Natural killer cell (primary cell): Measurements from ENCODE around the gene S100B. TPM values are rescaled to one million over a fixed set of nuclear protein-coding genes. Genes with fewer than 3 reads are reported as not detected.

Experiments
- ATAC-seq, 3 donors: fragments of 150-1000 bp in 2 of 3; fragments of 200-7000 bp in 1 of 3; cut with Tn5 transposase; 1 replicate in 1 of 3; 2 replicates in 2 of 3; pipeline ENCODE4 v1.10.0; 2021; ENCODE audit warnings: mild to moderate bottlenecking in 2 of 3, moderate library complexity in 2 of 3
- DNase-seq, 2 donors: peaks; one replicate each; pipeline versions ENCODE4 v3.0.0 to v3.0.0-alpha.2; 2013 to 2021; ENCODE audit warnings: mixed read lengths in 1 of 2
- H3K27ac ChIP-seq: one replicate; pipeline ENCODE4 v1.5.1; 2013; ENCODE audit warnings: mild to moderate bottlenecking, low read length
- H3K27me3 ChIP-seq: one replicate; pipeline ENCODE4 v1.6.1; 2013; ENCODE audit warnings: low read length; ENCODE audit not compliant: control insufficient read depth, insufficient read depth
- H3K36me3 ChIP-seq: one replicate; pipeline ENCODE4 v1.6.1; 2013; ENCODE audit warnings: low read length; ENCODE audit not compliant: control insufficient read depth, insufficient read depth
- H3K4me1 ChIP-seq: one replicate; pipeline ENCODE4 v1.6.1; 2013; ENCODE audit warnings: low read length; ENCODE audit not compliant: control insufficient read depth, insufficient read depth
- H3K4me3 ChIP-seq: one replicate; pipeline ENCODE4 v1.5.1; 2013; ENCODE audit warnings: low read length
- H3K9me3 ChIP-seq: one replicate; pipeline ENCODE4 v1.6.1; 2013; ENCODE audit warnings: low read length; ENCODE audit not compliant: control insufficient read depth, insufficient read depth
- H3K27ac Mint-ChIP-seq, 2 donors: one replicate each; pipeline ENCODE4 v1.8.0; 2022; ENCODE audit warnings: mild to moderate bottlenecking in 2 of 2, mixed read lengths in 2 of 2, moderate library complexity in 1 of 2
- H3K27me3 Mint-ChIP-seq, 2 donors: one replicate each; pipeline ENCODE4 v1.8.0; 2022; ENCODE audit warnings: low read depth in 2 of 2, mixed read lengths in 2 of 2
- H3K36me3 Mint-ChIP-seq: one replicate; pipeline ENCODE4 v1.8.0; 2022; ENCODE audit warnings: mixed read lengths
- H3K4me1 Mint-ChIP-seq, 2 donors: one replicate each; pipeline ENCODE4 v1.8.0; 2022; ENCODE audit warnings: mixed read lengths in 2 of 2
- H3K4me3 Mint-ChIP-seq: one replicate; pipeline ENCODE4 v1.8.0; 2022; ENCODE audit warnings: mild to moderate bottlenecking, moderate library complexity, mixed read lengths
- H3K9me3 Mint-ChIP-seq, 2 donors: one replicate each; pipeline ENCODE4 v1.8.0; 2022; ENCODE audit warnings: mixed read lengths in 2 of 2
- CTCF ChIP-seq: fragments of 200-600 bp; IDR thresholded peaks from one replicate; pipeline ENCODE4 v1.8.0; 2022; ENCODE audit warnings: antibody characterized with exemption
- WGBS: methylation state at CpG from one replicate; pipeline ENCODE4 v1.1.7; 2013; ENCODE audit warnings: missing lambda C conversion rate; ENCODE audit not compliant: insufficient coverage; 5-methylcytosine and 5-hydroxymethylcytosine counted together
- intact Hi-C: fragments of 100-400 bp; cut with micrococcal nuclease; formaldehyde crosslinking; loops from one replicate; pipeline ENCODE4 v1.14.2; 2022
- total RNA-seq, 4 donors: library from RNA; stranded (reverse); fragments of 120-200 nt in 1 of 4; gene quantifications; one replicate each; pipeline versions ENCODE4 v1.2.3 to v1.2.4, GENCODE V29; 2013 to 2022

The S100B gene
- total RNA-seq, 3 donors from 2014 or later (not counting 1 experiment from before 2014, with no cell fraction given), result 4.0 to 58.9 TPM; not detected in 1

GRCh38 chr21:46608672-46609111 is 3.8 kb upstream of the S100B start:
- 73% methylated on average over 2 of the region's 3 CpGs for WGBS
- DNase-seq (no peak), ATAC-seq (no peak)
- no peak overlapping the region for H3K27ac Mint-ChIP-seq
- Histone ChIP-seq H3K36me3 (no peaks in the 10 kb centered on the region), H3K4me3 (no peak overlapping the region), H3K27me3 (no peaks in the 10 kb centered on the region), H3K9me3 (peaks cover 6% of the 10 kb centered on the region), H3K27ac (no peak overlapping the region), H3K4me1 (peaks cover 40% of the 10 kb centered on the region)
- no peaks in the 10 kb centered on the region for H3K27me3 Mint-ChIP-seq
- no peaks in the 10 kb centered on the region for H3K9me3 Mint-ChIP-seq
- intact Hi-C loops, result no loop called here
- H3K36me3 Mint-ChIP-seq, result no peaks in the 10 kb centered on the region
- H3K4me3 Mint-ChIP-seq, result no peak overlapping the region
- no peak for TF ChIP-seq CTCF
- H3K4me1 Mint-ChIP-seq, result peaks cover 61 to 68% of the 10 kb centered on the region in 2 donors

GRCh38 chr21:46607636-46608035 is 2.8 kb upstream of the S100B start:
- intact Hi-C loops, result loop anchor here (2.0 kb wide), 1 partner anchor 15 kb away; no protein-coding TSS in a partner anchor
- no peaks in the 10 kb centered on the region for H3K27me3 Mint-ChIP-seq
- Histone ChIP-seq H3K4me3 (no peak overlapping the region), H3K27me3 (no peaks in the 10 kb centered on the region), H3K4me1 (peaks cover 40% of the 10 kb centered on the region), H3K9me3 (peaks cover 6% of the 10 kb centered on the region), H3K36me3 (no peaks in the 10 kb centered on the region), H3K27ac (no peak overlapping the region)
- WGBS, result no CpG with 5 or more reads among the region's 2 CpGs
- no peak for DNase-seq
- no peak for TF ChIP-seq CTCF
- ATAC-seq, result no peak
- peak overlapping the region in 1 of 2 donors; percentile 86 for H3K27ac Mint-ChIP-seq
- H3K36me3 Mint-ChIP-seq, result no peaks in the 10 kb centered on the region
- H3K4me1 Mint-ChIP-seq, result peaks cover 61 to 67% of the 10 kb centered on the region in 2 donors
- H3K9me3 Mint-ChIP-seq, result no peaks in the 10 kb centered on the region
- no peak overlapping the region for H3K4me3 Mint-ChIP-seq

GRCh38 chr21:46606427-46606813 is 1.5 kb upstream of the S100B start:
- Histone ChIP-seq H3K27ac (peak overlapping the region; percentile 58), H3K4me1 (peaks cover 40% of the 10 kb centered on the region), H3K4me3 (no peak overlapping the region), H3K9me3 (peaks cover 6% of the 10 kb centered on the region), H3K36me3 (no peaks in the 10 kb centered on the region), H3K27me3 (no peaks in the 10 kb centered on the region)
- Mint-ChIP-seq H3K9me3 (no peaks in the 10 kb centered on the region), H3K4me1 (peaks cover 61 to 74% of the 10 kb centered on the region in 2 donors), H3K36me3 (no peaks in the 10 kb centered on the region), H3K27me3 (no peaks in the 10 kb centered on the region), H3K27ac (peak overlapping the region; percentile 84 to 86), H3K4me3 (peak overlapping the region; percentile 78)
- intact Hi-C loops, result loop anchor here (2.0 kb wide), 1 partner anchor 16 kb away; no protein-coding TSS in a partner anchor
- DNase-seq (no peak), ATAC-seq (peak in 2 of 3 donors; percentile 19 to 20)
- 29% methylated on average over 7 of the region's 7 CpGs for WGBS
- TF ChIP-seq CTCF, result no peak
